ENCODE measurements around the gene WDR70. TPM values are rescaled to one million over a fixed set of nuclear protein-coding genes. Genes with fewer than 3 reads are reported as not detected.

WDR70 gene
- total and polyA plus RNA-seq, 7 donors = 8.4 to 36.4 (median 25.5) TPM

DNA sequence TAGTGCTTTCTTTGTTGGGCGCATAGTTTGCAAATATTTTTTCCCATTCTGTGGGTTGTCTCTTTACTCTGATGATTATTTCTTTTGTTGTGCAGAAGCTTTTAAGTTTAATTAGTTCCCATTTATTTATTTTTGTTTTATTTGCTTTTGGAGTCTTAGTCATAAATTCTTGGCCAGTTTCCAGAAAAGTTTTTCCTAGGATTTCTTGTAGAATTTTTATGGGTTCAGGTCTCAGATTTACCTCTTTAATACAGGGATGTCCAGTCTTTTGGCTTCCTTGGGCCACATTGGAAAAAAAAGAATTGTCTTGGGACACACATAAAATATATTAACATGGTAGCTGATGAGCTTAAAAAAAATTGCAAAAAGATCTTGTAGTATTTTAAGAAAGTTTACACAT is 122.0 kb downstream of the WDR70 start:
- no peaks in the 10 kb centered on the region for H3K27me3 ChIP-seq
- no peaks in the 10 kb centered on the region for H3K9me3 ChIP-seq
- WGBS, 2 donors = 87 to 96% methylated on average over 1 of the region's 1 CpG
- no peaks in the 10 kb centered on the region for H3K36me3 ChIP-seq
- H3K4me3 ChIP-seq = no peak overlapping the region
- no peak overlapping the region for H3K27ac ChIP-seq
- intact Hi-C loops (cut with DNase I) = loop anchor here (5.0 kb wide), 2 partner anchors 51 to 96 kb away; no protein-coding TSS in a partner anchor
- no peak for DNase-seq
- H3K4me1 ChIP-seq = peaks cover 0 to 14% (median 6%) of the 10 kb centered on the region in 4 donors
- TF ChIP-seq EP300 (IDR thresholded peaks at IDR 0.05) (no peak), POLR2AphosphoS5 (IDR thresholded peaks at IDR 0.05) (no peak), POLR2A (IDR thresholded peaks at IDR 0.05) (no peak)
- TF ChIP-seq, protein P1, sequence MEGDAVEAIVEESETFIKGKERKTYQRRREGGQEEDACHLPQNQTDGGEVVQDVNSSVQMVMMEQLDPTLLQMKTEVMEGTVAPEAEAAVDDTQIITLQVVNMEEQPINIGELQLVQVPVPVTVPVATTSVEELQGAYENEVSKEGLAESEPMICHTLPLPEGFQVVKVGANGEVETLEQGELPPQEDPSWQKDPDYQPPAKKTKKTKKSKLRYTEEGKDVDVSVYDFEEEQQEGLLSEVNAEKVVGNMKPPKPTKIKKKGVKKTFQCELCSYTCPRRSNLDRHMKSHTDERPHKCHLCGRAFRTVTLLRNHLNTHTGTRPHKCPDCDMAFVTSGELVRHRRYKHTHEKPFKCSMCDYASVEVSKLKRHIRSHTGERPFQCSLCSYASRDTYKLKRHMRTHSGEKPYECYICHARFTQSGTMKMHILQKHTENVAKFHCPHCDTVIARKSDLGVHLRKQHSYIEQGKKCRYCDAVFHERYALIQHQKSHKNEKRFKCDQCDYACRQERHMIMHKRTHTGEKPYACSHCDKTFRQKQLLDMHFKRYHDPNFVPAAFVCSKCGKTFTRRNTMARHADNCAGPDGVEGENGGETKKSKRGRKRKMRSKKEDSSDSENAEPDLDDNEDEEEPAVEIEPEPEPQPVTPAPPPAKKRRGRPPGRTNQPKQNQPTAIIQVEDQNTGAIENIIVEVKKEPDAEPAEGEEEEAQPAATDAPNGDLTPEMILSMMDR (IDR thresholded peaks at IDR 0.05) = no peak

DNA sequence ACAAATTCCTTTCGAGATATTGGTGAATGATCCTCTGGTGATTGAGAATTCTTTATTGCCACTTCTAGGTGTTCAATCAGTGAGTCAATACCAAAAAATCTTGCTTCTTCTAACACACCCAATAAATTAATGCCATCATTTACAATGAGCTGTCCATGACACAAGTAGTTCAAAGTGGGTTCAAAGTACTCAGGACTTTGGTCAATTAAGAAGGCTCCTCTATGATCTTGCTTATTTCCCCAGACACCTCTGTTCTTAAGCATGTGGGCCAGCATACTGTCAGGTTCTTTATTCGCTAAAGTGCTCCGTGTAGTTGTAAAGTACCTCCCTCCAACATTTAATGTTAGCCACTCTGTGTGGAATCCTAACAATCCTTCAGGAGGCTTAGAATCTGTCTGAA is 127.1 kb downstream of the WDR70 start:
- no peaks in the 10 kb centered on the region for H3K36me3 ChIP-seq
- no peak overlapping the region for H3K4me3 ChIP-seq
- H3K27me3 ChIP-seq = no peaks in the 10 kb centered on the region
- no peaks in the 10 kb centered on the region for H3K9me3 ChIP-seq
- no peak for DNase-seq
- WGBS, 2 donors = 96 to 97% methylated on average over 3 of the region's 3 CpGs
- intact Hi-C loops (cut with DNase I) = no loop called here
- H3K4me1 ChIP-seq = peaks cover 0 to 4% (median 0%) of the 10 kb centered on the region in 4 donors
- TF ChIP-seq POLR2AphosphoS5 (IDR thresholded peaks at IDR 0.05) (no peak), EP300 (IDR thresholded peaks at IDR 0.05) (no peak), POLR2A (IDR thresholded peaks at IDR 0.05) (no peak)
- TF ChIP-seq, protein P1 (IDR thresholded peaks at IDR 0.05) = no peak
- no peak overlapping the region for H3K27ac ChIP-seq

DNA sequence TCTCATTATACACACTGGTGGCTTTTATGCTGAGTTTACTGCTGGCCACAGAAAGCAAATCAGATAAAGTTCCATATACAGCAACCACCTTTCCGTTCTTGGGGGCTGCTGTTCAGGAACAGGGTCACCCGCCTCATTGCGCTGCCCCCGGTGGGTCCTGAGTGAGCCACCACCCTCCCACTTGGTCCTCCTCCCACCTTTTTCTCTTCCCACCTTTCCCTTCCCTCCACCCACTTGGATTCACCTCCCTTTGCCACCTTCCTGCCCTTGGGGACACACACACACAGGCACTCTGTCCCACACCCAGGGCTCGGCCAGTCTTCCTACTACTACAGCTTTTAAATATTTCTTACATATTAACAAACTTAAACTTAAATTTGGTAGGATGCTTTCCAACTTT is 127.6 kb downstream of the WDR70 start:
- H3K9me3 ChIP-seq = no peaks in the 10 kb centered on the region
- H3K36me3 ChIP-seq = no peaks in the 10 kb centered on the region
- TF ChIP-seq POLR2A (IDR thresholded peaks at IDR 0.05) (no peak), EP300 (IDR thresholded peaks at IDR 0.05) (no peak), POLR2AphosphoS5 (IDR thresholded peaks at IDR 0.05) (no peak)
- TF ChIP-seq, protein P1 (IDR thresholded peaks at IDR 0.05) = no peak
- 95 to 97% methylated on average over 5 of the region's 5 CpGs for WGBS, 2 donors
- no peaks in the 10 kb centered on the region for H3K27me3 ChIP-seq
- H3K4me3 ChIP-seq = no peak overlapping the region
- DNase-seq = no peak
- intact Hi-C loops (cut with DNase I) = no loop called here
- H3K4me1 ChIP-seq = no peaks in the 10 kb centered on the region
- H3K27ac ChIP-seq = no peak overlapping the region

DNA sequence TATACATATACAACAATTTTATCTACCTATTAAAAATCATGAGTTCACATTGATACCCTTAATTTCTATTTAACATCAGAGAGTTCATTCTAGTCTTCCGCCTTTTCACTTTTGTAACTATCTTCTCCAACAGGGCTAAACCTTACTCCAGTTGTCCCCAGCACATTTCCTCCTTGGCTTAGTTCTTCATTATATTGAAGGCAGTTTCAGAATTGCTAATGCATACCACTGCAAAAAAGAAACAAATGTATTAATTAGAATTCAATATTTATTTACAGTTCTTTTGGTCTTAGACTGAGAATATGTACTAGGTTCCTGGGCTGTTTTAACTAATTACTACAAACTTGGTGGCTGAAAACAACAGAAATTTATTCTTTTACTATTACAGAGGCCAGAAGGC is 132.5 kb downstream of the WDR70 start:
- no peak for DNase-seq
- 96 to 99% methylated on average over 1 of the region's 1 CpG for WGBS, 2 donors
- intact Hi-C loops (cut with DNase I) = no loop called here
- TF ChIP-seq EP300 (IDR thresholded peaks at IDR 0.05) (no peak), POLR2A (IDR thresholded peaks at IDR 0.05) (no peak), POLR2AphosphoS5 (IDR thresholded peaks at IDR 0.05) (no peak)
- TF ChIP-seq, protein P1 (IDR thresholded peaks at IDR 0.05) = no peak
- no peaks in the 10 kb centered on the region for H3K36me3 ChIP-seq
- no peaks in the 10 kb centered on the region for H3K27me3 ChIP-seq
- H3K4me3 ChIP-seq = no peak overlapping the region
- H3K9me3 ChIP-seq = no peaks in the 10 kb centered on the region
- H3K27ac ChIP-seq = no peak overlapping the region
- no peaks in the 10 kb centered on the region for H3K4me1 ChIP-seq

DNA sequence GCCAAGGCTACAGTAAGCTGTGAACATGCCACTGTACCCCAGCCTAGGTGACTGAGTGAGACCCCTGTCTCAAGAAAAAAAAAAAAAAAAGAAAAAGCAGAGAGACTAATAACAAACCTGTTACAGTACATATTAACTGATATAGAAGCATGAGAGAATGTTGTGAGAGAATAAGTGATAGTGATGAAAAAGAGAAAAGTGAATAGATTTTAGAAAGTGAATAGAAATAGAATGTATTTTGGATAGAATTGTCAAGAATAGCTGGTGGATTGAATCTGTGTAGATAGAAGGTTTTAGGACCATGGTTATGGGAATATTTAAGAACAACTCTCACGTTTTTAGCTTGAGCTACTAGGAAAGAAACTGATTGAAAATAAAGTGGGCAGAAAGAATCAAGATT is 135.8 kb downstream of the WDR70 start:
- Histone ChIP-seq H3K4me3 (no peak overlapping the region), H3K27me3 (no peaks in the 10 kb centered on the region), H3K36me3 (peaks cover 0 to 6% (median 0%) of the 10 kb centered on the region in 4 donors), H3K27ac (no peak overlapping the region), H3K4me1 (no peaks in the 10 kb centered on the region), H3K9me3 (no peaks in the 10 kb centered on the region)
- DNase-seq = no peak
- intact Hi-C loops (cut with DNase I) = no loop called here
- TF ChIP-seq, protein P1 (IDR thresholded peaks at IDR 0.05) = no peak
- TF ChIP-seq POLR2AphosphoS5 (IDR thresholded peaks at IDR 0.05) = no peak
- TF ChIP-seq POLR2A (IDR thresholded peaks at IDR 0.05) = no peak
- no peak for TF ChIP-seq EP300 (IDR thresholded peaks at IDR 0.05)
- 87 to 90% methylated on average over 1 of the region's 1 CpG for WGBS, 2 donors

All from sigmoid colon (tissue), 7 donors.